ACC112 (cell line): ENCODE results near the gene LRRC51.
A peak's percentile ranks its signal among the peaks of the same experiment; 100 is the strongest.

ENCODE experiments used
- H2AFZ ChIP-seq: fragments of 200-600 bp; sonication (generic); one replicate; pipeline ENCODE4 v1.6.0; 2017; ENCODE audit warnings: antibody characterized with exemption, low read length; ENCODE audit not compliant: unreplicated experiment
- H3K27ac ChIP-seq: fragments of 200-600 bp; sonication (generic); 2 replicates; pipeline ENCODE4 v1.5.1; 2014; ENCODE audit warnings: low read depth, mild to moderate bottlenecking, antibody characterized with exemption, low read length, moderate library complexity
- H3K27me3 ChIP-seq: fragments of 200-600 bp; sonication (generic); 2 replicates; pipeline ENCODE4 v1.6.1; 2014; ENCODE audit warnings: mild to moderate bottlenecking, antibody characterized with exemption, low read length, moderate library complexity, mixed read lengths; ENCODE audit not compliant: insufficient read depth
- H3K36me3 ChIP-seq: fragments of 200-600 bp; sonication (generic); 2 replicates; pipeline ENCODE4 v1.6.1; 2016; ENCODE audit warnings: mild to moderate bottlenecking, antibody characterized with exemption, low read length, moderate library complexity, mixed read lengths; ENCODE audit not compliant: insufficient read depth
- H3K4me1 ChIP-seq: fragments of 200-600 bp; sonication (generic); one replicate; pipeline ENCODE4 v1.6.1; 2016; ENCODE audit warnings: low read length, mixed read lengths; ENCODE audit not compliant: insufficient read depth, unreplicated experiment, control insufficient read depth
- H3K4me3 ChIP-seq: fragments of 200-600 bp; sonication (generic); 2 replicates; pipeline ENCODE4 v1.5.1; 2014; ENCODE audit warnings: mild to moderate bottlenecking, low read depth, low read length
- H3K79me2 ChIP-seq: fragments of 200-600 bp; sonication (generic); one replicate; pipeline ENCODE4 v1.6.0; 2016; ENCODE audit warnings: low read length; ENCODE audit not compliant: control insufficient read depth, unreplicated experiment, insufficient read depth

LRRC51 gene

GRCh38 chr11:72070491-72070890 is 10.2 kb upstream of the LRRC51 start:
- Histone ChIP-seq H3K36me3 (no peaks in the 10 kb centered on the region), H3K27ac (peak overlapping the region; percentile 67), H3K4me1 (peaks cover 53% of the 10 kb centered on the region), H3K27me3 (no peaks in the 10 kb centered on the region), H2AFZ (no peak overlapping the region), H3K4me3 (peak overlapping the region; percentile 20), H3K79me2 (peaks cover 81% of the 10 kb centered on the region)

- Histone ChIP-seq H3K36me3 (no peaks in the 10 kb centered on the region), H3K27me3 (no peaks in the 10 kb centered on the region), H3K79me2 (peaks cover 86% of the 10 kb centered on the region)
These were observed 8.3 kb upstream of the LRRC51 start for GRCh38 chr11:72072348-72072747.

GRCh38 chr11:72075109-72075508 is 5.5 kb upstream of the LRRC51 start:
- Histone ChIP-seq H3K27me3 (no peaks in the 10 kb centered on the region), H3K79me2 (peaks cover 85% of the 10 kb centered on the region), H3K27ac (no peak overlapping the region), H3K4me1 (peaks cover 38% of the 10 kb centered on the region), H3K4me3 (no peak overlapping the region), H2AFZ (no peak overlapping the region), H3K36me3 (no peaks in the 10 kb centered on the region)

More at GRCh38 chr11:72072348-72072747, 8.3 kb upstream of the LRRC51 start:
- H3K4me3 ChIP-seq: peak overlapping the region; percentile 38; the same call in 1 of the 2 replicates
- no peak overlapping the region for H2AFZ ChIP-seq
- H3K4me1 ChIP-seq: peaks cover 45% of the 10 kb centered on the region
- peak overlapping the region; percentile 67 for H3K27ac ChIP-seq

GRCh38 chr11:72075756-72076155 is 4.9 kb upstream of the LRRC51 start:
- no peak overlapping the region for H3K27ac ChIP-seq
- H3K4me1 ChIP-seq: peaks cover 32% of the 10 kb centered on the region
- H3K79me2 ChIP-seq: peaks cover 79% of the 10 kb centered on the region
- no peaks in the 10 kb centered on the region for H3K27me3 ChIP-seq
- H2AFZ ChIP-seq: no peak overlapping the region
- H3K4me3 ChIP-seq: no peak overlapping the region
- H3K36me3 ChIP-seq: no peaks in the 10 kb centered on the region

GRCh38 chr11:72078477-72078876 is 2.2 kb upstream of the LRRC51 start:
- H2AFZ ChIP-seq: peak overlapping the region; percentile 31
- H3K4me1 ChIP-seq: peaks cover 18% of the 10 kb centered on the region
- H3K27me3 ChIP-seq: no peaks in the 10 kb centered on the region
- H3K4me3 ChIP-seq: peak overlapping the region; percentile 87
- H3K36me3 ChIP-seq: no peaks in the 10 kb centered on the region
- H3K27ac ChIP-seq: peak overlapping the region; percentile 28; the same call in 1 of the 2 replicates
- peaks cover 59% of the 10 kb centered on the region for H3K79me2 ChIP-seq

- Histone ChIP-seq H3K4me1 (peaks cover 18% of the 10 kb centered on the region), H3K36me3 (no peaks in the 10 kb centered on the region), H3K27me3 (no peaks in the 10 kb centered on the region), H3K27ac (peak overlapping the region; percentile 60), H3K4me3 (peak overlapping the region; percentile 87), H2AFZ (peak overlapping the region; percentile 84), H3K79me2 (peaks cover 48% of the 10 kb centered on the region)
These were observed 778 bp upstream of the LRRC51 start for GRCh38 chr11:72079819-72080325.

GRCh38 chr11:72081184-72081644 is 564 bp downstream of the LRRC51 start:
- Histone ChIP-seq H3K27ac (peak overlapping the region; percentile 86), H3K79me2 (peaks cover 38% of the 10 kb centered on the region), H3K36me3 (0 out of 2 replicates have a peak, but pooled peaks cover 3% of the 10 kb centered on the region), H3K4me3 (peak overlapping the region; percentile 75), H3K27me3 (no peaks in the 10 kb centered on the region), H3K4me1 (peaks cover 18% of the 10 kb centered on the region), H2AFZ (peak overlapping the region; percentile 87)

- no peak overlapping the region for H3K27ac ChIP-seq
- no peaks in the 10 kb centered on the region for H3K27me3 ChIP-seq
- 0 out of 2 replicates have a peak, but pooled peaks cover 3% of the 10 kb centered on the region for H3K36me3 ChIP-seq
- H3K79me2 ChIP-seq: peaks cover 31% of the 10 kb centered on the region
- peaks cover 18% of the 10 kb centered on the region for H3K4me1 ChIP-seq
- no peak overlapping the region for H2AFZ ChIP-seq
- no peak overlapping the region for H3K4me3 ChIP-seq
These were observed 1.3 kb downstream of the LRRC51 start for GRCh38 chr11:72081821-72082453.

GRCh38 chr11:72083414-72083813 is 2.8 kb downstream of the LRRC51 start:
- H3K4me1 ChIP-seq: peaks cover 12% of the 10 kb centered on the region
- H3K4me3 ChIP-seq: no peak overlapping the region
- H2AFZ ChIP-seq: no peak overlapping the region
- H3K79me2 ChIP-seq: peaks cover 16% of the 10 kb centered on the region
- H3K27me3 ChIP-seq: no peaks in the 10 kb centered on the region
- 0 out of 2 replicates have a peak, but pooled peaks cover 3% of the 10 kb centered on the region for H3K36me3 ChIP-seq
- no peak overlapping the region for H3K27ac ChIP-seq

- no peak overlapping the region for H3K27ac ChIP-seq
These were observed 3.4 kb downstream of the LRRC51 start for GRCh38 chr11:72084076-72084475.

GRCh38 chr11:72084965-72085364 is 4.3 kb downstream of the LRRC51 start:
- H3K79me2 ChIP-seq: peaks cover under 1% of the 10 kb centered on the region
- H3K27ac ChIP-seq: no peak overlapping the region
- peaks cover 5% of the 10 kb centered on the region for H3K4me1 ChIP-seq
- H3K27me3 ChIP-seq: no peaks in the 10 kb centered on the region
- no peak overlapping the region for H3K4me3 ChIP-seq
- H3K36me3 ChIP-seq: 0 out of 2 replicates have a peak, but pooled peaks cover 6% of the 10 kb centered on the region
- H2AFZ ChIP-seq: no peak overlapping the region

More at GRCh38 chr11:72084076-72084475, 3.4 kb downstream of the LRRC51 start:
- Histone ChIP-seq H3K4me1 (peaks cover 6% of the 10 kb centered on the region), H3K27me3 (no peaks in the 10 kb centered on the region), H2AFZ (no peak overlapping the region), H3K4me3 (no peak overlapping the region), H3K36me3 (0 out of 2 replicates have a peak, but pooled peaks cover 3% of the 10 kb centered on the region), H3K79me2 (peaks cover 9% of the 10 kb centered on the region)
